Activated CD4-positive, alpha-beta T cell treated with anti-CD3 and anti-CD28 coated beads, Interleukin-2, amount 10 ng/mL, durations not matched to agents 24 days and 14 days (primary cell): ENCODE results near the gene KCNA2. TPM values are rescaled to one million over a fixed set of nuclear protein-coding genes. Genes with fewer than 3 reads are reported as not detected.

ENCODE experiments used
- DNase-seq: peaks from one replicate; pipeline ENCODE4 v3.0.0; 2022
- H3K27ac Mint-ChIP-seq: one replicate; pipeline ENCODE4 v1.8.0; 2022; ENCODE audit warnings: mild to moderate bottlenecking, mixed read lengths
- H3K27me3 Mint-ChIP-seq: one replicate; pipeline ENCODE4 v1.8.0; 2022; ENCODE audit warnings: mixed read lengths
- H3K36me3 Mint-ChIP-seq: one replicate; pipeline ENCODE4 v1.8.0; 2022; ENCODE audit warnings: low read depth, mild to moderate bottlenecking, mixed read lengths
- H3K4me1 Mint-ChIP-seq: one replicate; pipeline ENCODE4 v1.8.0; 2021; ENCODE audit warnings: mixed read lengths
- H3K4me3 Mint-ChIP-seq: one replicate; pipeline ENCODE4 v1.8.0; 2022; ENCODE audit warnings: mild to moderate bottlenecking, moderate library complexity, mixed read lengths
- H3K9me3 Mint-ChIP-seq: one replicate; pipeline ENCODE4 v1.8.0; 2021; ENCODE audit warnings: mixed read lengths
- intact Hi-C: fragments of 100-400 bp; cut with micrococcal nuclease; formaldehyde crosslinking; loops from one replicate; pipeline ENCODE4 v1.15.1; 2023
- total RNA-seq: library from RNA; stranded (reverse); gene quantifications from 2 replicates; pipeline ENCODE4 v1.2.3, GENCODE V29; 2022

KCNA2 gene
- total RNA-seq: 0.36 and 0.58 TPM in 2 replicates

- Mint-ChIP-seq H3K27ac (peak within 1 kb of the TSS; percentile 37), H3K36me3 (peaks cover 4% of the 10 kb centered on the region), H3K4me3 (peak within 1 kb of the TSS; percentile 88), H3K9me3 (no peaks in the 10 kb centered on the region), H3K4me1 (peaks cover 25% of the 10 kb centered on the region), H3K27me3 (peaks cover 47% of the 10 kb centered on the region)
- no peak for DNase-seq
- intact Hi-C loops: no loop called here
Measured at GRCh38 chr1:110605901-110606656, at the start of gene KCNA2. KCNA2 (minus strand) TSS chr1:110606358; CDS start chr1:110604782, 1,576 bp downstream.

DNA sequence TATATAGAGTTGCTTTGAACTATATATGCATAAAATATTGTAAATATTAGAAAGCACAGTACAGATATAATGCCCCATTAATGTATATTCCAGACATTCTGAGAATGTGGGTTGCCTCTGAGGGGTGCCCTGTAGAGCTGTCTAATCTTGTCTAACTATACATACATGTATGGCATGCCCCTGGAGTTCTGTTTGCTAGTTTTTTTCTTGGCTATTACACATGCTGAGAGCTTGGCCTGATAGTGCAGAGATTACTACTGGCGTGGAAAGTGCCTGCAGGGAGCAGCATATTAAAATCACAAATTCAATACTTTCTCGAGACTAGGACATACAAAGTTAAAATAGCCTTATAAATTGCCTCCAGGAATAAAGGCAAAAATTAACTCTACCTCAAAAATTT is 44.5 kb upstream of the KCNA2 start:
- intact Hi-C loops: no loop called here
- Mint-ChIP-seq H3K9me3 (no peaks in the 10 kb centered on the region), H3K4me3 (no peak overlapping the region), H3K4me1 (peaks cover 30% of the 10 kb centered on the region), H3K36me3 (peaks cover 17% of the 10 kb centered on the region), H3K27ac (no peak overlapping the region), H3K27me3 (no peaks in the 10 kb centered on the region)
- peak; percentile 51 for DNase-seq

DNA sequence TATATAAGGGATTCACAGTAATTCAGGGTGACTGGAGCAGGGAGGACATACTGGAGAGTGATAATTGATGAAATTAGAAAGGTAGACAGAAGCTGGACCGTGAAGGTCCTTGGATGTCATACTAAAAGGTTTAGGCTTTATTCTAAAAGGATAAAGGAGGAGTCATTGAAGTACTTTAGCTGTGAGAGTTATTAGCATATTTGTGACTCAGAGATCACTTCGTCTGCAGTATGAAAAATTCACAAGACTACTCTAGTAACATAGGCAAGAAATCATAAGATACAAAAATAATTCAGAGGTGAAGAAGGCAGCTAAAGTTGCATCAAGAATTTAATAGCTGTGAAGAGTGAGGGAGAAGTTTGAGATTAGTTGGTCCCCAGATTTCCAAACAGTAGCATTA is 42.3 kb upstream of the KCNA2 start:
- peaks cover 8% of the 10 kb centered on the region for H3K36me3 Mint-ChIP-seq
- no peak overlapping the region for H3K27ac Mint-ChIP-seq
- no peak overlapping the region for H3K4me3 Mint-ChIP-seq
- no peaks in the 10 kb centered on the region for H3K9me3 Mint-ChIP-seq
- DNase-seq: peak; percentile 55
- H3K27me3 Mint-ChIP-seq: no peaks in the 10 kb centered on the region
- intact Hi-C loops: loop anchor here (1.0 to 5.0 kb wide), 2 partner anchors 9 to 569 kb away; no protein-coding TSS in a partner anchor
- H3K4me1 Mint-ChIP-seq: peaks cover 35% of the 10 kb centered on the region

- Mint-ChIP-seq H3K4me1 (peaks cover 39% of the 10 kb centered on the region), H3K27ac (no peak overlapping the region)
Measured at GRCh38 chr1:110647254-110647891, 41.2 kb upstream of the KCNA2 start.

DNA sequence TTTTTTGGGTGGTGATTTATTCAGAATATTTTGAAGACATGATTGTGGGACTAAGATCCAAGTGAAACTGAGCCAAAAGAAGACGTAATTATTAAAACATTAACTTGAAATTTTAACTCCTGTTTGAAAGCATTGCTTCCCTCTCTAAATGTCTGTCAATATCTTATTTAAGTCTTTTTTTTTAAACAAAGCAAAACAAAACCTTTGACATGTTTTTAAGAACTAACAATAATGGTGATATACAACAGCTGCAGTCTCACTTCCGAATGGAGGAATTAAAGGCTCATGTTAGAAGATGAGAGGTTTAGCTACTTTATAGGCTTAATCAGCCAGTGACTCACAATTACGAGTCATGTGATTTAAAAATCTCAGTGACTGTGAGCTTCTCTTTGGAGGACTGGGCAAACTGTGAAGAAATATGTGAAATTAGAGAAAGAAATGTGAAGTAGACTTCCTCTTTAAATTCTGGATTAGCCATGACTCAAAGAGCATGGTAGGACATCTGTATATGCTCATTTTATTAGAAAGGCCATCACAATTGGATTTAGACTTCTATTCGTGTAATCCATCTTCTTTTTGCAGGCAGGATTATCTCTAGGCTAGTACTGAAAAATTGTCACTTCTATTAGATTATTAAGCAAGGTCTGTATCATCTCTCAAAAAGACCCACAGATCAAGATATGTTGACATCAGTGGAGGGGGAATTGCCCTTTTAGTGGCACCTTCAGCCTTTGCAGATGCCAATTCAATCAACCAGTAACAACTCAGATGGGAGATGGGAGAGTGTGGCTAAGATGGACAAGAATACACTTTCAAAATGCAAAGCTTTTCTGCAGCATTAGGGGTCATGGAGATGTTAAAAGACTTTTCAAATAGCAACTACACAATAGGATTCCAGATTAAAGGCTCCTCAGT is 39.9 kb upstream of the KCNA2 start:
- DNase-seq: peak; percentile 58
- Mint-ChIP-seq H3K4me1 (peaks cover 45% of the 10 kb centered on the region), H3K27me3 (no peaks in the 10 kb centered on the region), H3K9me3 (no peaks in the 10 kb centered on the region), H3K27ac (peak overlapping the region; percentile 71), H3K4me3 (peak overlapping the region; percentile 36), H3K36me3 (no peaks in the 10 kb centered on the region)
- intact Hi-C loops: loop anchor here (2.0 to 5.0 kb wide), 2 partner anchors 235 to 571 kb away; no protein-coding TSS in a partner anchor

More at GRCh38 chr1:110647254-110647891, 41.2 kb upstream of the KCNA2 start:
- Mint-ChIP-seq H3K9me3 (no peaks in the 10 kb centered on the region), H3K27me3 (no peaks in the 10 kb centered on the region), H3K4me3 (no peak overlapping the region), H3K36me3 (peaks cover 4% of the 10 kb centered on the region)
- intact Hi-C loops: loop anchor here (1.0 to 5.0 kb wide), 6 partner anchors 12 to 570 kb away; no protein-coding TSS in a partner anchor
- DNase-seq: peak; percentile 76

- Mint-ChIP-seq H3K4me3 (no peak overlapping the region), H3K4me1 (peaks cover 45% of the 10 kb centered on the region), H3K36me3 (peaks cover 2% of the 10 kb centered on the region), H3K27me3 (no peaks in the 10 kb centered on the region), H3K27ac (peak overlapping the region; percentile 4), H3K9me3 (peaks cover 3% of the 10 kb centered on the region)
- intact Hi-C loops: loop anchor here (5.0 kb wide), 1 partner anchor 572 kb away; no protein-coding TSS in a partner anchor
- DNase-seq: peak; percentile 56
Measured at GRCh38 chr1:110645211-110645610, 39.1 kb upstream of the KCNA2 start.

GRCh38 chr1:110643879-110644472 is 37.8 kb upstream of the KCNA2 start:
- Mint-ChIP-seq H3K36me3 (peaks cover 5% of the 10 kb centered on the region), H3K27me3 (no peaks in the 10 kb centered on the region), H3K27ac (peak overlapping the region; percentile 41), H3K4me3 (peak overlapping the region; percentile 1), H3K4me1 (peaks cover 55% of the 10 kb centered on the region), H3K9me3 (peaks cover 11% of the 10 kb centered on the region)
- DNase-seq: peak; percentile 62
- intact Hi-C loops: no loop called here

GRCh38 chr1:110639724-110640386 is 33.7 kb upstream of the KCNA2 start:
- Mint-ChIP-seq H3K27ac (peak overlapping the region; percentile 59), H3K36me3 (peaks cover 5% of the 10 kb centered on the region), H3K9me3 (peaks cover 11% of the 10 kb centered on the region), H3K4me1 (peaks cover 75% of the 10 kb centered on the region), H3K4me3 (peak overlapping the region; percentile 8), H3K27me3 (no peaks in the 10 kb centered on the region)
- intact Hi-C loops: loop anchor here (5.0 to 10.0 kb wide), 4 partner anchors 325 to 1097 kb away; partner anchors contain the start of genes INKA2 and LRIF1
- DNase-seq: peak; percentile 55

- Mint-ChIP-seq H3K36me3 (peaks cover 5% of the 10 kb centered on the region), H3K27me3 (no peaks in the 10 kb centered on the region), H3K4me3 (peak overlapping the region; percentile 32), H3K27ac (peak overlapping the region; percentile 7), H3K9me3 (peaks cover 11% of the 10 kb centered on the region), H3K4me1 (peaks cover 79% of the 10 kb centered on the region)
- DNase-seq: peak; percentile 56
- intact Hi-C loops: loop anchor here (5.0 to 10.0 kb wide), 4 partner anchors 326 to 1099 kb away; partner anchors contain the start of genes INKA2 and LRIF1
Measured at GRCh38 chr1:110638556-110638955, 32.4 kb upstream of the KCNA2 start.

DNA sequence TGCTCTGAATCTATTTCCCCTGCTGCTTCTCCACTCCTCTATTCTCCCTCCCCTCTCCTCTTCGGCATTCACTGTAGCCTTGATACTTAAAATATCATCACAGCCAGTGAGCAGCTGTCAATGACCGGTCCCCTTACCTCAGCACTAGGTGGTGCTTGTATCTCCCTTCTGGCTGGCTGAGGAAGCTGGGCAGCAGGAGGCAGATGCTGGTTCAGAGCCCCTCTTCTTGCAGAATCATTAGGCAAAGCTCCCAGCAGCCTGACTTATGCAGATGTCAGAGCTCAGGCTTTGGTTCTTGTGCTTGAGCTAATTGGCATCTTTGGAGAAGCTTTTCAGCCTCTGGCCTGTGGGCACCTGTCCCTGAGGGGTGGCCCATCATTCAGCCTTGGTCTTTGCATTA is 31.9 kb upstream of the KCNA2 start:
- intact Hi-C loops: loop anchor here (5.0 to 10.0 kb wide), 4 partner anchors 327 to 1099 kb away; partner anchors contain the start of genes INKA2 and LRIF1
- peak overlapping the region; percentile 7 for H3K27ac Mint-ChIP-seq

GRCh38 chr1:110637475-110637874 is 31.3 kb upstream of the KCNA2 start:
- intact Hi-C loops: loop anchor here (5.0 to 10.0 kb wide), 4 partner anchors 327 to 1100 kb away; partner anchors contain the start of genes INKA2 and LRIF1
- peak; percentile 70 for DNase-seq
- H3K9me3 Mint-ChIP-seq: peaks cover 11% of the 10 kb centered on the region
- H3K36me3 Mint-ChIP-seq: peaks cover 5% of the 10 kb centered on the region
- peak overlapping the region; percentile 39 for H3K27ac Mint-ChIP-seq
- H3K27me3 Mint-ChIP-seq: no peaks in the 10 kb centered on the region
- no peak overlapping the region for H3K4me3 Mint-ChIP-seq
- peaks cover 77% of the 10 kb centered on the region for H3K4me1 Mint-ChIP-seq

More for the DNA sequence above, 31.9 kb upstream of the KCNA2 start:
- no peak overlapping the region for H3K4me3 Mint-ChIP-seq
- H3K4me1 Mint-ChIP-seq: peaks cover 81% of the 10 kb centered on the region
- peaks cover 5% of the 10 kb centered on the region for H3K36me3 Mint-ChIP-seq
- H3K27me3 Mint-ChIP-seq: no peaks in the 10 kb centered on the region
- DNase-seq: peak; percentile 60
- peaks cover 11% of the 10 kb centered on the region for H3K9me3 Mint-ChIP-seq
